Ovary (tissue), 9 donors: ENCODE results near the gene CTPS2. TPM values are rescaled to one million over a fixed set of nuclear protein-coding genes. Genes with fewer than 3 reads are reported as not detected.
"Not testable (repeated sequence)": the region's sequence is repeated elsewhere in the genome, so short reads cannot be mapped to it uniquely, and the experiment has no call there.

Experiments
- DNase-seq, 5 donors: peaks; one replicate each; pipeline ENCODE4 v3.0.0-alpha.2; 2019 to 2020
- H3K27ac ChIP-seq, 2 donors: fragments of 200-600 bp; one replicate each; pipeline versions ENCODE4 v1.5.1 to v1.8.0; 2019 to 2022
- H3K27me3 ChIP-seq: fragments of 200-600 bp; one replicate; pipeline ENCODE4 v1.8.0; 2022
- H3K36me3 ChIP-seq: fragments of 200-600 bp; sonication (generic); one replicate; pipeline ENCODE4 v1.5.1; 2019
- H3K4me1 ChIP-seq: one replicate; pipeline ENCODE4 v1.8.1; 2013; ENCODE audit warnings: mild to moderate bottlenecking, moderate library complexity; ENCODE audit not compliant: insufficient read depth
- H3K4me3 ChIP-seq: fragments of 200-600 bp; sonication (generic); one replicate; pipeline ENCODE4 v1.5.1; 2017
- H3K9me3 ChIP-seq, 2 donors: fragments of 200-600 bp in 1 of 2; sonication (generic) in 1 of 2; one replicate each; pipeline versions ENCODE4 v1.5.1 to v1.8.1; 2013 to 2019; ENCODE audit warnings: mild to moderate bottlenecking in 1 of 2, moderate library complexity in 1 of 2
- EP300 ChIP-seq: sonication (generic); formaldehyde crosslinking; IDR thresholded peaks from one replicate; pipeline ENCODE4 v1.6.1; 2017; ENCODE audit warnings: antibody characterized with exemption
- POLR2A ChIP-seq: fragments of 450-650 bp; IDR thresholded peaks from one replicate; pipeline ENCODE4 v1.6.1; 2017; ENCODE audit warnings: antibody characterized with exemption, mild to moderate bottlenecking, moderate library complexity
- WGBS, 3 donors: extraction: QIAGEN DNeasy Blood & Tissue Kit in 1 of 3; methylation state at CpG; one replicate each; pipeline versions ENCODE4 v1.1.5 to v1.1.7; 2013 to 2017; 5-methylcytosine and 5-hydroxymethylcytosine counted together
- intact Hi-C, 4 donors: fragments of 100-400 bp; cut with DNase I; formaldehyde crosslinking; loops; one replicate each; pipeline versions ENCODE4 v1.11.0 to v1.15.1; 2022 to 2023
- polyA plus RNA-seq, 2 donors: library from polyadenylated mRNA; stranded (reverse); fragments of 200-250 nt in 1 of 2; fragments of 350-450 nt in 1 of 2; fragmentation: Illumina TruSeq in 1 of 2; extraction: RNeasy Lipid Tissue Mini Kit (QIAGEN cat#74804) in 1 of 2; gene quantifications; one replicate each; pipeline ENCODE4 v1.2.3, GENCODE V29; 2013 to 2014
- total RNA-seq, 7 donors: library from RNA; depleted of rRNA in 2 of 7; stranded (reverse); fragments of >200 nt in 2 of 7; fragmentation: NEBNext Ultra II Directional in 3 of 7; extraction: Animal tissue kit (Norgen Biotek cat#: 25700) in 3 of 7; gene quantifications; one replicate each; pipeline versions ENCODE4 v1.1.0 to v1.2.4, GENCODE V29; 2016 to 2023
- TF ChIP-seq, protein P1 (sequence below), 3 donors: fragments of 450-650 bp in 2 of 3; fragments of 200-600 bp in 1 of 3; IDR thresholded peaks; one replicate each; pipeline versions ENCODE4 v1.5.1 to v1.8.0; 2016 to 2022; ENCODE audit warnings: antibody characterized with exemption in 3 of 3, mild to moderate bottlenecking in 1 of 3
- donor health status: DM: no; HTN: no; CAD: no; lungs with moderate emphysema.
- donor health status: DM: no; HTN: no; CAD: no.
- donor health status: Bipolar disorder and iron deficiency.
- donor health status: DM: yes; HTN: yes; CAD: no.
- donor health status: DM: no; HTN: no; CAD: no.
- donor health status: DM: yes; HTN: yes; CAD: no.

The CTPS2 gene
- total and polyA plus RNA-seq, 9 donors: 10.6 to 26.3 (median 17.2) TPM

DNA sequence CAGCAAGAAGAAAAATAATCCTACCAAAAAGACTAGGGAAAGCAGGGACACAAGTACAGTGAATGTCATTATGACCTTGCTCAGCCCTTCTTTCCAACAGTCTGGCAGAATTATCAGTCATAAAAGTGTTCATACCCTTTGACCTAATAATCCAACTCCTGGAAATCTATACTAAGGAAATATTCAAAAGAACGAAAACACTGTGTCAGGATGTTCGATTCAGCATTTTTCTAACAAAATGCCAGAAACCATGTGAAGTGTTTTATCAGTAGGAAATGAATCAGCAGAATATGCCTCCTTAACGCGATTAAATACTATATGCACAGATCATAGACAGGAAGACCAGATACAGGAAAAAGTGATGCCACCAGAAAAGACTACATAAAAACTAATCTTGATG lies 78.7 kb downstream of the CTPS2 start:
- TF ChIP-seq POLR2A (no peak), EP300 (no peak)
- TF ChIP-seq, protein P1, sequence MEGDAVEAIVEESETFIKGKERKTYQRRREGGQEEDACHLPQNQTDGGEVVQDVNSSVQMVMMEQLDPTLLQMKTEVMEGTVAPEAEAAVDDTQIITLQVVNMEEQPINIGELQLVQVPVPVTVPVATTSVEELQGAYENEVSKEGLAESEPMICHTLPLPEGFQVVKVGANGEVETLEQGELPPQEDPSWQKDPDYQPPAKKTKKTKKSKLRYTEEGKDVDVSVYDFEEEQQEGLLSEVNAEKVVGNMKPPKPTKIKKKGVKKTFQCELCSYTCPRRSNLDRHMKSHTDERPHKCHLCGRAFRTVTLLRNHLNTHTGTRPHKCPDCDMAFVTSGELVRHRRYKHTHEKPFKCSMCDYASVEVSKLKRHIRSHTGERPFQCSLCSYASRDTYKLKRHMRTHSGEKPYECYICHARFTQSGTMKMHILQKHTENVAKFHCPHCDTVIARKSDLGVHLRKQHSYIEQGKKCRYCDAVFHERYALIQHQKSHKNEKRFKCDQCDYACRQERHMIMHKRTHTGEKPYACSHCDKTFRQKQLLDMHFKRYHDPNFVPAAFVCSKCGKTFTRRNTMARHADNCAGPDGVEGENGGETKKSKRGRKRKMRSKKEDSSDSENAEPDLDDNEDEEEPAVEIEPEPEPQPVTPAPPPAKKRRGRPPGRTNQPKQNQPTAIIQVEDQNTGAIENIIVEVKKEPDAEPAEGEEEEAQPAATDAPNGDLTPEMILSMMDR (IDR thresholded peaks at IDR 0.05): no peak
- WGBS, 3 donors: 26 to 35% (median 27%) methylated on average over 4 of the region's 4 CpGs
- intact Hi-C loops: no loop called here

DNA sequence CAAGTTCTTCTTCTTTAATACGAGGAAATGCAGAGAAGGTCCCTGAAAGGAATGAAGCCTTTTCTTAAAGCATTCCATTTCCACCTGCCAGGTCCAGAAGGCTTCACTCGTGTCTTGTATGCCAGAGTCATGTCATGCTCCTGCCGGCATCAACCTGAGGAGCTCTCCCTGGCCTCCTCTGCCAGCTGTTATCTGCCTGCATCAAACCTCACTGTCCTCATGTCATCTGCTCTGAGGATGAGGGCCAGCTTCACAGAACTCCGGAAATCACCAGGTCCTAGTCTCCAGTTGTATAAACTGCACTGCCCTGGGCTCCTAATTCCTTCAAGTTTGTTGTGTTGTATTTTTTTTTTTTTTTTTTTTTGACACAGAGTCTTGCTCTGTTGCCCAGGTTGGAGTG lies 82.6 kb downstream of the CTPS2 start:
- DNase-seq: no peak
- Histone ChIP-seq H3K4me1 (no peaks in the 10 kb centered on the region), H3K27ac (no peak overlapping the region), H3K27me3 (no peaks in the 10 kb centered on the region), H3K9me3 (no peaks in the 10 kb centered on the region), H3K36me3 (no peaks in the 10 kb centered on the region), H3K4me3 (no peak overlapping the region)
- no peak for TF ChIP-seq POLR2A
- 58 to 60% (median 60%) methylated on average over 4 of the region's 4 CpGs for WGBS, 3 donors
- intact Hi-C loops: no loop called here

More for the DNA sequence above, 78.7 kb downstream of the CTPS2 start:
- H3K27ac ChIP-seq: no peak overlapping the region
- H3K4me3 ChIP-seq: no peak overlapping the region
- no peaks in the 10 kb centered on the region for H3K27me3 ChIP-seq
- DNase-seq: no peak
- H3K36me3 ChIP-seq: no peaks in the 10 kb centered on the region
- H3K9me3 ChIP-seq: no peaks in the 10 kb centered on the region
- H3K4me1 ChIP-seq: no peaks in the 10 kb centered on the region

DNA sequence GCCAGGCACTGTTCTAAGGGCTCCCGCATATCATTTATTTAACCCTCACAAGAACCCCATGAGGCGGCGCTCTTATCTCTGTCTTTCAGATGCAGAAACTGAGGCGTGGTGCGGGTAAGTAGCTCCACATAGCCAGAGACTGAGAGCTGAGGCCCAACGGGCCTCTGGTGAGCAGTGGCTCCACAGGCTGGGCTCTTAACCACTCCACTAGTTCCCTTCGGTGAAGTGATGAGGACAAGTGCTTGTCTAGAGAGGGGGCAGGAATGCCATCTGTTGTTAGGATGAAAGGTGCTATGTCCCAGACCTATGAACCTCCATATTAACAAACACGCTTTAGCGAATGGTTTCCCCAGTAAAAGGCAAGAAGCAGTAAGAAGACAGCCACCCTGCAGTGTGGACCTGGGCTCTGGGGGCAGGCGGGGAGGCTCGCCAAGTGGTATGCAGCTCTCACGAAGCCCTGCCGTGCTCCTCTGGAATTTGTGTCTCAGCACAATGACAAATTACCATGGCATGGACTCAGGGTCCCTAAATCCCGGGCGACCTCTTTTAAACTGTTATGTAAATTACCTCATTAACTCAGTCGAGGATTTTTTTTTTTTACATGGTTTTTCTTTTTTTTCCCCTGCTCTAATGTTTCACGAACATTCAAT lies 83.4 kb downstream of the CTPS2 start:
- no peaks in the 10 kb centered on the region for H3K27me3 ChIP-seq
- no peak overlapping the region for H3K27ac ChIP-seq
- no peak overlapping the region for H3K4me3 ChIP-seq
- H3K36me3 ChIP-seq: no peaks in the 10 kb centered on the region
- 58 to 68% (median 60%) methylated on average over 17 of the region's 17 CpGs for WGBS, 3 donors
- H3K9me3 ChIP-seq: no peaks in the 10 kb centered on the region
- no peaks in the 10 kb centered on the region for H3K4me1 ChIP-seq
- intact Hi-C loops: no loop called here
- no peak for DNase-seq
- TF ChIP-seq EP300 (no peak), POLR2A (no peak)
- TF ChIP-seq, protein P1 (IDR thresholded peaks at IDR 0.05): no peak

DNA sequence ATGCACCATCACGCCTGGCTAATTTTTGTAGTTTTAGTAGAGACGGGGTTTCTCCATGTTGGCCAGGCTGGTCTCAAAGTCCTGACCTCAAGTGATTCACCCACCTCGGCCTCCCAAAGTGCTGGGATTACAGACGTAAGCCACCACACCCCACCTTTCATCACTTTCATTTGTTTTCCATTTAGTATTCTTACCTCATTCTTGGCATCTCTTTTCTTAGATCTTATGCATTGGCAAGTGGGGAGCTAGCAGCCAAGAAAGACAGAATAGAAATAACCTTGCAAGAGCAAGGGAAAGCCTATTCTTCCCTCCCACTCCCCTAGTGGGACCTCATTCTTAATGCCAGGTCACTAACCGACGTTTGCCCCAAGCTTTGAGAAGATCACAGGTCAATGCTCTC lies 84.0 kb downstream of the CTPS2 start:
- intact Hi-C loops: not testable (repeated sequence)

DNA sequence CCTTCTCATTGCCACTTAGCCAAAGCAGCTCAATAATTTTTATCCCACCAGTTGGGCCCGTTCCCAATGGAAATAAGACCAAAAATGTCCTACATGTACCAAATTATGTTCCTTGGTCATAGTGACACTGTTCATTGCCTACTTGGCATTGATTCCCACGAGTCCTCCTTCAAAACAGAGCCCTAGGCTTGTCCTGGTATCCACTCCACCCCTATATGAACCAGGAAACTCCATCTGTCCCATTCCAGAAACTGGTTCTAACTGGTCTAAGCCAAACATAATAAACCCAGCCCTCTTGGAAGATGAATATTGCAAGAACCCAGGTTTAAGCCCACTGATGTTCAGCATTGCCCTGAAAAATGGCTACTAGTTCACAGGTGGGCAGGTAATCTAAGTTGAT lies 93.4 kb downstream of the CTPS2 start:
- Histone ChIP-seq H3K27me3 (no peaks in the 10 kb centered on the region), H3K9me3 (no peaks in the 10 kb centered on the region), H3K27ac (no peak overlapping the region), H3K4me1 (no peaks in the 10 kb centered on the region), H3K4me3 (no peak overlapping the region), H3K36me3 (no peaks in the 10 kb centered on the region)
- no peak for TF ChIP-seq POLR2A
- TF ChIP-seq, protein P1 (IDR thresholded peaks at IDR 0.05): no peak
- TF ChIP-seq EP300: no peak
- intact Hi-C loops: no loop called here
- WGBS, 3 donors: 81 to 85% (median 84%) methylated on average over 2 of the region's 2 CpGs
- DNase-seq: no peak

More for the DNA sequence above, 84.0 kb downstream of the CTPS2 start:
- not testable (repeated sequence) for H3K27ac ChIP-seq, DNase-seq, H3K9me3 ChIP-seq, H3K36me3 ChIP-seq, H3K4me1 ChIP-seq, H3K27me3 ChIP-seq, H3K4me3 ChIP-seq
- 76 to 81% (median 78%) methylated on average over 6 of the region's 6 CpGs for WGBS, 3 donors
